ENCODE data around the gene SPSB4.

GRCh38 chr3:141093397-141093796 lies 42.2 kb downstream of the SPSB4 start:
- TF ChIP-seq CTCF (IDR thresholded peaks at IDR 0.05; ENCODE audit: low read length) (no peak), EZH2phosphoT487 (IDR thresholded peaks at IDR 0.05; ENCODE audit: low read length) (no peak)

Data from MM.1S (cell line).